ENCODE measurements around the gene TBC1D9. TPM values are rescaled to one million over a fixed set of nuclear protein-coding genes. Genes with fewer than 3 reads are reported as not detected.

TBC1D9 gene
- polyA plus RNA-seq, 3 donors, result 13.6 to 33.5 (median 21.0) TPM

GRCh38 chr4:140769209-140769608 is 13.0 kb upstream of the TBC1D9 start:
- Histone ChIP-seq H3K4me2 (replicated peaks; ENCODE audit: extremely low read depth, low read length, poor library complexity, severe bottlenecking) (no peak overlapping the region), H3K4me3 (replicated peaks in 1 of 3; ENCODE audit: low read depth in 2 of 3, low read length in 3 of 3) (no peak overlapping the region), H3K36me3 (replicated peaks in 1 of 2; ENCODE audit: control insufficient read depth in 1 of 2, insufficient read depth in 2 of 2, low read length in 2 of 2) (no peaks in the 10 kb centered on the region), H3K27me3 (ENCODE audit: control insufficient read depth in 2 of 2, insufficient read depth in 2 of 2, low read length in 2 of 2) (no peaks in the 10 kb centered on the region), H3K4me1 (ENCODE audit: control insufficient read depth in 1 of 2, insufficient read depth in 2 of 2, low read length in 2 of 2) (no peaks in the 10 kb centered on the region), H3K9me3 (replicated peaks in 1 of 2; ENCODE audit: control insufficient read depth in 1 of 2, insufficient read depth in 1 of 2, low read length in 2 of 2) (no peaks in the 10 kb centered on the region), H3K9ac (ENCODE audit: insufficient read depth, low read length, poor library complexity, severe bottlenecking) (no peak overlapping the region), H3K27ac (ENCODE audit: low read depth in 1 of 2, low read length in 2 of 2) (no peak overlapping the region), H4K20me1 (ENCODE audit: insufficient read depth, low read length) (no peaks in the 10 kb centered on the region), H2AFZ (ENCODE audit: insufficient read depth, low read depth, low read length, poor library complexity, severe bottlenecking) (no peak overlapping the region), H3K79me2 (ENCODE audit: insufficient read depth, low read length) (no peaks in the 10 kb centered on the region)
- Mint-ChIP-seq H3K4me1 (peaks cover 3% of the 10 kb centered on the region), H3K36me3 (no peaks in the 10 kb centered on the region), H3K4me3 (no peak overlapping the region), H3K9me3 (no peaks in the 10 kb centered on the region), H3K27me3 (ENCODE audit: low read depth in 3 of 3) (peaks cover 4 to 9% (median 4%) of the 10 kb centered on the region in 3 donors), H3K27ac (no peak overlapping the region)
- WGBS (ENCODE audit: insufficient coverage), result no CpG with 5 or more reads among the region's 3 CpGs
- intact Hi-C loops (cut with micrococcal nuclease), result no loop called here
- no peak for TF ChIP-seq CTCF (IDR thresholded peaks at IDR 0.05)
- DNase-seq, result no peak

- 80% methylated on average over 1 of the region's 7 CpGs for WGBS (ENCODE audit: insufficient coverage)
- Histone ChIP-seq H3K27ac (ENCODE audit: low read depth in 1 of 2, low read length in 2 of 2) (no peak overlapping the region), H2AFZ (ENCODE audit: insufficient read depth, low read depth, low read length, poor library complexity, severe bottlenecking) (no peak overlapping the region), H3K79me2 (ENCODE audit: insufficient read depth, low read length) (no peaks in the 10 kb centered on the region), H3K36me3 (replicated peaks in 1 of 2; ENCODE audit: control insufficient read depth in 1 of 2, insufficient read depth in 2 of 2, low read length in 2 of 2) (no peaks in the 10 kb centered on the region), H3K4me1 (ENCODE audit: control insufficient read depth in 1 of 2, insufficient read depth in 2 of 2, low read length in 2 of 2) (peaks cover 0 to 3% of the 10 kb centered on the region in 2 donors), H3K4me2 (replicated peaks; ENCODE audit: extremely low read depth, low read length, poor library complexity, severe bottlenecking) (no peak overlapping the region), H3K9me3 (replicated peaks in 1 of 2; ENCODE audit: control insufficient read depth in 1 of 2, insufficient read depth in 1 of 2, low read length in 2 of 2) (no peaks in the 10 kb centered on the region), H3K27me3 (ENCODE audit: control insufficient read depth in 2 of 2, insufficient read depth in 2 of 2, low read length in 2 of 2) (no peaks in the 10 kb centered on the region), H4K20me1 (ENCODE audit: insufficient read depth, low read length) (no peaks in the 10 kb centered on the region), H3K9ac (ENCODE audit: insufficient read depth, low read length, poor library complexity, severe bottlenecking) (no peak overlapping the region), H3K4me3 (replicated peaks in 1 of 3; ENCODE audit: low read depth in 2 of 3, low read length in 3 of 3) (no peak overlapping the region)
- Mint-ChIP-seq H3K9me3 (peaks cover 0 to 3% (median 1%) of the 10 kb centered on the region in 7 donors), H3K27me3 (ENCODE audit: low read depth in 3 of 3) (peaks cover 2 to 6% (median 5%) of the 10 kb centered on the region in 3 donors), H3K4me1 (peaks cover 9% of the 10 kb centered on the region), H3K27ac (no peak overlapping the region), H3K4me3 (no peak overlapping the region), H3K36me3 (peaks cover 0 to 2% of the 10 kb centered on the region in 2 donors)
- intact Hi-C loops (cut with micrococcal nuclease), result no loop called here
- DNase-seq, result no peak
- TF ChIP-seq CTCF (IDR thresholded peaks at IDR 0.05), result no peak
Measured at GRCh38 chr4:140764785-140765392, 8.7 kb upstream of the TBC1D9 start.

Measured in CD14-positive monocyte (primary cell).